Measurements from ENCODE around the gene CPNE5. TPM values are rescaled to one million over a fixed set of nuclear protein-coding genes. Genes with fewer than 3 reads are reported as not detected.

The CPNE5 gene
- total and polyA plus RNA-seq, 9 of the 15 experiments (the other 6 are each of a cell fraction or from before 2014, with no cell fraction given): 0.14 to 1.0 (median 0.46) TPM; not detected in 2

DNA sequence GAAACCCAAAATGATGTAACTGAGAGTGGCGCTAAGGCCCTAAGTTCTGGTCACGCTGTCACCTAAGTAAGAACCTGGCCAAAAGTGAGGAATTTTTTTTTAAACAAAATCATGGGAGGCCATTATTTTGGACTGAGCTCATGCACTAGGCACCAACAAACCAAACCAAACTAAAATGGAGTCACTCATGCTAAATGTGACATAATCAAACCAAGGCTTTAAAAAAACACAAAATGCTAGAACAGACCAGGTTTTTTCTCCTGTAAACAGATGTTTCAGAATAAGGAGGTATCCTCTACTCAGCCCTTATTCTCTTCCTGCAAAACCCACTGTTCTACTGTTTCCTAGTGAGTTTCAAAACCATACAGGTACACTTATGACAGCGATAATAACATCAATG lies 45.4 kb upstream of the CPNE5 start (continued):
- TF ChIP-seq ELF4 (CRISPR knock-in tag; IDR thresholded peaks at IDR 0.05): no peak
- no peak for TF ChIP-seq ZBTB8A (IDR thresholded peaks at IDR 0.05; ENCODE audit: partially characterized antibody)
- TF ChIP-seq, protein P1, sequence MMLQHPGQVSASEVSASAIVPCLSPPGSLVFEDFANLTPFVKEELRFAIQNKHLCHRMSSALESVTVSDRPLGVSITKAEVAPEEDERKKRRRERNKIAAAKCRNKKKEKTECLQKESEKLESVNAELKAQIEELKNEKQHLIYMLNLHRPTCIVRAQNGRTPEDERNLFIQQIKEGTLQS (IDR thresholded peaks at IDR 0.05): no peak
- TF ChIP-seq, protein P1 (CRISPR knock-in tag; conservative IDR thresholded peaks at IDR 0.05): no peak
- TF ChIP-seq, protein P2, sequence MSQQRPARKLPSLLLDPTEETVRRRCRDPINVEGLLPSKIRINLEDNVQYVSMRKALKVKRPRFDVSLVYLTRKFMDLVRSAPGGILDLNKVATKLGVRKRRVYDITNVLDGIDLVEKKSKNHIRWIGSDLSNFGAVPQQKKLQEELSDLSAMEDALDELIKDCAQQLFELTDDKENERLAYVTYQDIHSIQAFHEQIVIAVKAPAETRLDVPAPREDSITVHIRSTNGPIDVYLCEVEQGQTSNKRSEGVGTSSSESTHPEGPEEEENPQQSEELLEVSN (IDR thresholded peaks at IDR 0.05; ENCODE audit: borderline replicate concordance in 1 of 2, extremely low read depth in 1 of 2, insufficient read depth in 1 of 2, insufficient read length in 1 of 2, low read depth in 1 of 2, low read length in 1 of 2, poor library complexity in 1 of 2, severe bottlenecking in 1 of 2): no peak
- no peak for TF ChIP-seq ZFX (CRISPR knock-in tag; IDR thresholded peaks at IDR 0.05)
- TF ChIP-seq, protein P3, sequence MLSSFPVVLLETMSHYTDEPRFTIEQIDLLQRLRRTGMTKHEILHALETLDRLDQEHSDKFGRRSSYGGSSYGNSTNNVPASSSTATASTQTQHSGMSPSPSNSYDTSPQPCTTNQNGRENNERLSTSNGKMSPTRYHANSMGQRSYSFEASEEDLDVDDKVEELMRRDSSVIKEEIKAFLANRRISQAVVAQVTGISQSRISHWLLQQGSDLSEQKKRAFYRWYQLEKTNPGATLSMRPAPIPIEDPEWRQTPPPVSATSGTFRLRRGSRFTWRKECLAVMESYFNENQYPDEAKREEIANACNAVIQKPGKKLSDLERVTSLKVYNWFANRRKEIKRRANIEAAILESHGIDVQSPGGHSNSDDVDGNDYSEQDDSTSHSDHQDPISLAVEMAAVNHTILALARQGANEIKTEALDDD (IDR thresholded peaks at IDR 0.05): no peak
- TF ChIP-seq RHOXF2B (CRISPR knock-in tag; conservative IDR thresholded peaks at IDR 0.05): no peak
- TF ChIP-seq NFATC3 (IDR thresholded peaks at IDR 0.05): no peak
- no peak for TF ChIP-seq ZC3H11A (IDR thresholded peaks at IDR 0.05; ENCODE audit: low read depth, low read length)
- peak; percentile 94 for TF ChIP-seq SMAD3 (CRISPR knock-in tag; conservative IDR thresholded peaks at IDR 0.05)
- TF ChIP-seq, protein P4, sequence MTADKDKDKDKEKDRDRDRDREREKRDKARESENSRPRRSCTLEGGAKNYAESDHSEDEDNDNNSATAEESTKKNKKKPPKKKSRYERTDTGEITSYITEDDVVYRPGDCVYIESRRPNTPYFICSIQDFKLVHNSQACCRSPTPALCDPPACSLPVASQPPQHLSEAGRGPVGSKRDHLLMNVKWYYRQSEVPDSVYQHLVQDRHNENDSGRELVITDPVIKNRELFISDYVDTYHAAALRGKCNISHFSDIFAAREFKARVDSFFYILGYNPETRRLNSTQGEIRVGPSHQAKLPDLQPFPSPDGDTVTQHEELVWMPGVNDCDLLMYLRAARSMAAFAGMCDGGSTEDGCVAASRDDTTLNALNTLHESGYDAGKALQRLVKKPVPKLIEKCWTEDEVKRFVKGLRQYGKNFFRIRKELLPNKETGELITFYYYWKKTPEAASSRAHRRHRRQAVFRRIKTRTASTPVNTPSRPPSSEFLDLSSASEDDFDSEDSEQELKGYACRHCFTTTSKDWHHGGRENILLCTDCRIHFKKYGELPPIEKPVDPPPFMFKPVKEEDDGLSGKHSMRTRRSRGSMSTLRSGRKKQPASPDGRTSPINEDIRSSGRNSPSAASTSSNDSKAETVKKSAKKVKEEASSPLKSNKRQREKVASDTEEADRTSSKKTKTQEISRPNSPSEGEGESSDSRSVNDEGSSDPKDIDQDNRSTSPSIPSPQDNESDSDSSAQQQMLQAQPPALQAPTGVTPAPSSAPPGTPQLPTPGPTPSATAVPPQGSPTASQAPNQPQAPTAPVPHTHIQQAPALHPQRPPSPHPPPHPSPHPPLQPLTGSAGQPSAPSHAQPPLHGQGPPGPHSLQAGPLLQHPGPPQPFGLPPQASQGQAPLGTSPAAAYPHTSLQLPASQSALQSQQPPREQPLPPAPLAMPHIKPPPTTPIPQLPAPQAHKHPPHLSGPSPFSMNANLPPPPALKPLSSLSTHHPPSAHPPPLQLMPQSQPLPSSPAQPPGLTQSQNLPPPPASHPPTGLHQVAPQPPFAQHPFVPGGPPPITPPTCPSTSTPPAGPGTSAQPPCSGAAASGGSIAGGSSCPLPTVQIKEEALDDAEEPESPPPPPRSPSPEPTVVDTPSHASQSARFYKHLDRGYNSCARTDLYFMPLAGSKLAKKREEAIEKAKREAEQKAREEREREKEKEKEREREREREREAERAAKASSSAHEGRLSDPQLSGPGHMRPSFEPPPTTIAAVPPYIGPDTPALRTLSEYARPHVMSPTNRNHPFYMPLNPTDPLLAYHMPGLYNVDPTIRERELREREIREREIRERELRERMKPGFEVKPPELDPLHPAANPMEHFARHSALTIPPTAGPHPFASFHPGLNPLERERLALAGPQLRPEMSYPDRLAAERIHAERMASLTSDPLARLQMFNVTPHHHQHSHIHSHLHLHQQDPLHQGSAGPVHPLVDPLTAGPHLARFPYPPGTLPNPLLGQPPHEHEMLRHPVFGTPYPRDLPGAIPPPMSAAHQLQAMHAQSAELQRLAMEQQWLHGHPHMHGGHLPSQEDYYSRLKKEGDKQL (CRISPR knock-in tag; IDR thresholded peaks at IDR 0.05; ENCODE audit: borderline replicate concordance): no peak
- TF ChIP-seq, protein P5, sequence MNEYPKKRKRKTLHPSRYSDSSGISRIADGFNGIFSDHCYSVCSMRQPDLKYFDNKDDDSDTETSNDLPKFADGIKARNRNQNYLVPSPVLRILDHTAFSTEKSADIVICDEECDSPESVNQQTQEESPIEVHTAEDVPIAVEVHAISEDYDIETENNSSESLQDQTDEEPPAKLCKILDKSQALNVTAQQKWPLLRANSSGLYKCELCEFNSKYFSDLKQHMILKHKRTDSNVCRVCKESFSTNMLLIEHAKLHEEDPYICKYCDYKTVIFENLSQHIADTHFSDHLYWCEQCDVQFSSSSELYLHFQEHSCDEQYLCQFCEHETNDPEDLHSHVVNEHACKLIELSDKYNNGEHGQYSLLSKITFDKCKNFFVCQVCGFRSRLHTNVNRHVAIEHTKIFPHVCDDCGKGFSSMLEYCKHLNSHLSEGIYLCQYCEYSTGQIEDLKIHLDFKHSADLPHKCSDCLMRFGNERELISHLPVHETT (CRISPR knock-in tag; conservative IDR thresholded peaks at IDR 0.05 in 1 of 2, IDR thresholded peaks at IDR 0.05 in 1 of 2): peak in 1 of 2 experiments; percentile 76; a peak in 1 of 4 replicates
- TF ChIP-seq CBX3 (IDR thresholded peaks at IDR 0.05; ENCODE audit: borderline replicate concordance in 1 of 2, low read length in 2 of 2): no peak
- no peak for TF ChIP-seq NCOA6 (IDR thresholded peaks at IDR 0.05)
- TF ChIP-seq KLF10 (CRISPR knock-in tag; IDR thresholded peaks at IDR 0.05): no peak
- TF ChIP-seq, protein P6, sequence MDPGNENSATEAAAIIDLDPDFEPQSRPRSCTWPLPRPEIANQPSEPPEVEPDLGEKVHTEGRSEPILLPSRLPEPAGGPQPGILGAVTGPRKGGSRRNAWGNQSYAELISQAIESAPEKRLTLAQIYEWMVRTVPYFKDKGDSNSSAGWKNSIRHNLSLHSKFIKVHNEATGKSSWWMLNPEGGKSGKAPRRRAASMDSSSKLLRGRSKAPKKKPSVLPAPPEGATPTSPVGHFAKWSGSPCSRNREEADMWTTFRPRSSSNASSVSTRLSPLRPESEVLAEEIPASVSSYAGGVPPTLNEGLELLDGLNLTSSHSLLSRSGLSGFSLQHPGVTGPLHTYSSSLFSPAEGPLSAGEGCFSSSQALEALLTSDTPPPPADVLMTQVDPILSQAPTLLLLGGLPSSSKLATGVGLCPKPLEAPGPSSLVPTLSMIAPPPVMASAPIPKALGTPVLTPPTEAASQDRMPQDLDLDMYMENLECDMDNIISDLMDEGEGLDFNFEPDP (CRISPR knock-in tag; IDR thresholded peaks at IDR 0.05): peak; percentile 81; the same call in 1 of the 2 replicates
